HG02763 (cell line): ENCODE measurements around the gene CDKAL1.

Source experiments
- ATAC-seq: cut with Tn5 transposase; IDR thresholded peaks from one replicate; pipeline ENCODE4 v1.9.1; 2021; ENCODE audit warnings: mild to moderate bottlenecking, moderate library complexity; ENCODE audit not compliant: unreplicated experiment

The CDKAL1 gene

GRCh38 chr6:20670750-20671149 lies 136.5 kb downstream of the CDKAL1 start:
- no peak for ATAC-seq

- ATAC-seq: no peak
These were observed 137.8 kb downstream of the CDKAL1 start for GRCh38 chr6:20672038-20672437.

- ATAC-seq: no peak
These were observed 139.2 kb downstream of the CDKAL1 start for GRCh38 chr6:20673458-20673857.

- no peak for ATAC-seq
These were observed 140.4 kb downstream of the CDKAL1 start for GRCh38 chr6:20674664-20675063.

GRCh38 chr6:20678831-20679352 lies 144.6 kb downstream of the CDKAL1 start:
- no peak for ATAC-seq

GRCh38 chr6:20680697-20681165 lies 146.5 kb downstream of the CDKAL1 start:
- ATAC-seq: no peak

GRCh38 chr6:20681243-20681684 lies 147.0 kb downstream of the CDKAL1 start:
- ATAC-seq: no peak

- no peak for ATAC-seq
These were observed 150.2 kb downstream of the CDKAL1 start for GRCh38 chr6:20684474-20684873.

GRCh38 chr6:20686142-20686541 lies 151.9 kb downstream of the CDKAL1 start:
- ATAC-seq: no peak

- ATAC-seq: no peak
These were observed 153.2 kb downstream of the CDKAL1 start for GRCh38 chr6:20687494-20687893.

- peak; percentile 78 for ATAC-seq
These were observed 154.6 kb downstream of the CDKAL1 start for GRCh38 chr6:20688710-20689500.

GRCh38 chr6:20691185-20691584 lies 156.9 kb downstream of the CDKAL1 start:
- no peak for ATAC-seq

- no peak for ATAC-seq
These were observed 157.8 kb downstream of the CDKAL1 start for GRCh38 chr6:20692023-20692422.

- no peak for ATAC-seq
These were observed 159.3 kb downstream of the CDKAL1 start for GRCh38 chr6:20693466-20694063.

GRCh38 chr6:20696676-20697075 lies 162.4 kb downstream of the CDKAL1 start:
- ATAC-seq: no peak

GRCh38 chr6:20698675-20699074 lies 164.4 kb downstream of the CDKAL1 start:
- ATAC-seq: no peak

GRCh38 chr6:20699402-20699801 lies 165.1 kb downstream of the CDKAL1 start:
- no peak for ATAC-seq

- ATAC-seq: peak; percentile 47
These were observed 166.1 kb downstream of the CDKAL1 start for GRCh38 chr6:20700375-20700774.

- no peak for ATAC-seq
These were observed 168.1 kb downstream of the CDKAL1 start for GRCh38 chr6:20702366-20702765.

- no peak for ATAC-seq
These were observed 168.8 kb downstream of the CDKAL1 start for GRCh38 chr6:20703049-20703448.

- ATAC-seq: no peak
These were observed 170.2 kb downstream of the CDKAL1 start for GRCh38 chr6:20704325-20705025.
